HEK293T (cell line): ENCODE measurements around the gene CAPZB.

Source experiments
- CTCF ChIA-PET: fragments of 350-600 bp; formaldehyde crosslinking; extraction: SDS; loops from one replicate; lab custom pipeline; 2021; ENCODE audit warnings: antibody characterized with exemption, inconsistent platforms; lab: Yijun Ruan, JAX
- POLR2A ChIA-PET: fragments of 350-600 bp; formaldehyde crosslinking; extraction: SDS; loops from one replicate; lab custom pipeline; 2020; ENCODE audit warnings: antibody characterized with exemption, inconsistent platforms; lab: Yijun Ruan, JAX
- DNase-seq: peaks from one replicate; pipeline ENCODE4 v3.0.0; 2012; ENCODE audit warnings: mixed read lengths; ENCODE audit errors: extremely low spot score
- ARNT ChIP-seq: fragments of 450-650 bp; IDR thresholded peaks from 2 replicates; pipeline ENCODE4 v1.6.1; 2017; ENCODE audit warnings: mild to moderate bottlenecking
- BHLHE40 ChIP-seq: fragments of 450-650 bp; IDR thresholded peaks from 2 replicates; pipeline ENCODE4 v1.6.1; 2016; ENCODE audit warnings: mild to moderate bottlenecking, moderate library complexity, borderline replicate concordance
- CTBP1 ChIP-seq: fragments of 450-650 bp; IDR thresholded peaks from 2 replicates; pipeline ENCODE4 v1.6.1; 2016; ENCODE audit warnings: borderline replicate concordance
- ELF4 ChIP-seq: fragments of 450-650 bp; IDR thresholded peaks from 2 replicates; pipeline ENCODE4 v1.6.1; 2017; ENCODE audit warnings: antibody characterized with exemption
- FOXA1 ChIP-seq: fragments of 450-650 bp; IDR thresholded peaks from 2 replicates; pipeline ENCODE4 v1.6.1; 2016; ENCODE audit warnings: mild to moderate bottlenecking
- FOXK2 ChIP-seq: fragments of 450-650 bp; IDR thresholded peaks from 2 replicates; pipeline ENCODE4 v1.6.1; 2016; ENCODE audit warnings: mild to moderate bottlenecking
- FOXM1 ChIP-seq: fragments of 450-650 bp; IDR thresholded peaks from 2 replicates; pipeline ENCODE4 v1.6.1; 2017; ENCODE audit warnings: mild to moderate bottlenecking, borderline replicate concordance
- HDGF ChIP-seq: fragments of 450-650 bp; IDR thresholded peaks from 2 replicates; pipeline ENCODE4 v1.6.1; 2017; ENCODE audit warnings: antibody characterized with exemption, borderline replicate concordance
- L3MBTL2 ChIP-seq: fragments of 450-650 bp; conservative IDR thresholded peaks from 2 replicates; pipeline ENCODE4 v1.6.1; 2016; ENCODE audit warnings: mild to moderate bottlenecking
- LEF1 ChIP-seq: fragments of 450-650 bp; IDR thresholded peaks from 2 replicates; pipeline ENCODE4 v1.6.1; 2017; ENCODE audit warnings: mild to moderate bottlenecking, borderline replicate concordance
- NFRKB ChIP-seq: fragments of 450-650 bp; IDR thresholded peaks from 2 replicates; pipeline ENCODE4 v1.6.1; 2016; ENCODE audit warnings: mild to moderate bottlenecking, moderate library complexity
- PKNOX1 ChIP-seq: fragments of 450-650 bp; IDR thresholded peaks from 2 replicates; pipeline ENCODE4 v1.6.1; 2016
- SP1 ChIP-seq: fragments of 450-650 bp; IDR thresholded peaks from 2 replicates; pipeline ENCODE4 v1.6.1; 2017
- SUZ12 ChIP-seq: fragments of 450-650 bp; IDR thresholded peaks from 2 replicates; pipeline ENCODE4 v1.6.1; 2016; ENCODE audit warnings: mild to moderate bottlenecking
- TARDBP ChIP-seq: fragments of 450-650 bp; IDR thresholded peaks from 2 replicates; pipeline ENCODE4 v1.6.1; 2016
- ZNF384 ChIP-seq: fragments of 450-650 bp; IDR thresholded peaks from 2 replicates; pipeline ENCODE4 v1.6.1; 2016

Gene CAPZB

GRCh38 chr1:19368964-19369363 lies 116.4 kb downstream of the CAPZB start:
- TF ChIP-seq ZNF384, result no peak
- no peak for TF ChIP-seq PKNOX1
- TF ChIP-seq SUZ12, result no peak
- no peak for TF ChIP-seq ELF4
- no peak for TF ChIP-seq CTBP1
- no peak for TF ChIP-seq SP1
- no peak for TF ChIP-seq NFRKB
- TF ChIP-seq FOXA1, result no peak
- no peak for TF ChIP-seq HDGF
- no peak for TF ChIP-seq ARNT
- no peak for TF ChIP-seq L3MBTL2
- no peak for TF ChIP-seq TARDBP
- TF ChIP-seq LEF1, result no peak
- TF ChIP-seq FOXM1, result no peak
- TF ChIP-seq FOXK2, result no peak
- no peak for TF ChIP-seq BHLHE40
- no peak for DNase-seq
- CTCF ChIA-PET, result no interaction called here
- POLR2A ChIA-PET, result no interaction called here

GRCh38 chr1:19368050-19368449 lies 117.3 kb downstream of the CAPZB start:
- no peak for TF ChIP-seq NFRKB
- ChIA-PET CTCF (interaction anchor here (1.2 kb wide), 1 partner anchor 9 kb away, joined by 4 read pairs; no protein-coding TSS in a partner anchor), POLR2A (no interaction called here)
- DNase-seq, result no peak

GRCh38 chr1:19367584-19368041 lies 117.7 kb downstream of the CAPZB start:
- DNase-seq, result no peak
- CTCF ChIA-PET, result interaction anchor here (1.0 to 1.2 kb wide), 2 partner anchors 10 to 284 kb away, joined by 3 to 4 read pairs; no protein-coding TSS in a partner anchor
- POLR2A ChIA-PET, result no interaction called here
- TF ChIP-seq HDGF (no peak), ELF4 (no peak), CTBP1 (no peak), ARNT (no peak), NFRKB (no peak), BHLHE40 (no peak), FOXK2 (no peak), TARDBP (no peak), LEF1 (no peak), PKNOX1 (no peak), FOXA1 (no peak), FOXM1 (no peak), L3MBTL2 (no peak), ZNF384 (no peak), SUZ12 (no peak), SP1 (no peak)

- ChIA-PET CTCF (interaction anchor here (1.0 to 1.2 kb wide), 2 partner anchors 11 to 285 kb away, joined by 3 to 4 read pairs; no protein-coding TSS in a partner anchor), POLR2A (no interaction called here)
- DNase-seq, result no peak
- TF ChIP-seq SP1 (no peak), ELF4 (no peak), L3MBTL2 (no peak), FOXM1 (no peak), FOXK2 (no peak), SUZ12 (no peak), TARDBP (no peak), ARNT (no peak), FOXA1 (no peak), CTBP1 (no peak), HDGF (no peak), LEF1 (no peak)
Measured at GRCh38 chr1:19366599-19367536, 118.5 kb downstream of the CAPZB start.

GRCh38 chr1:19365721-19366120 lies 119.6 kb downstream of the CAPZB start:
- ChIA-PET POLR2A (no interaction called here), CTCF (no interaction called here)
- TF ChIP-seq SUZ12 (no peak), CTBP1 (no peak), ARNT (no peak), HDGF (no peak), ZNF384 (no peak), PKNOX1 (no peak)
- DNase-seq, result no peak

GRCh38 chr1:19363536-19364152 lies 121.7 kb downstream of the CAPZB start:
- DNase-seq, result no peak
- POLR2A ChIA-PET, result no interaction called here
- TF ChIP-seq BHLHE40, result no peak
- TF ChIP-seq L3MBTL2, result no peak
- TF ChIP-seq SUZ12, result no peak
- no peak for TF ChIP-seq ARNT
- TF ChIP-seq CTBP1, result no peak
- no peak for TF ChIP-seq ELF4
- TF ChIP-seq FOXK2, result no peak
- TF ChIP-seq FOXM1, result no peak
- no peak for TF ChIP-seq SP1
- CTCF ChIA-PET, result interaction anchor here (1.0 kb wide), 1 partner anchor 29 kb away, joined by 4 read pairs; no protein-coding TSS in a partner anchor
